Stimulated activated CD4-positive, alpha-beta T cell treated with anti-CD3 and anti-CD28 coated beads, Interleukin-4, amount 100 ng/mL, for 48 hours (primary cell): ENCODE data around the gene GPR107.

Experiments
- DNase-seq, 2 donors: peaks; one replicate each; pipeline ENCODE4 v3.0.0-alpha.2; 2020; ENCODE audit warnings: low read depth in 2 of 2

Gene GPR107

GRCh38 chr9:130054325-130054786 lies 650 bp downstream of the GPR107 start:
- DNase-seq = no peak

- no peak for DNase-seq
Measured at GRCh38 chr9:130054820-130055219, 1.1 kb downstream of the GPR107 start.

- DNase-seq = no peak
Measured at GRCh38 chr9:130058154-130058553, 4.4 kb downstream of the GPR107 start.

GRCh38 chr9:130058887-130059286 lies 5.2 kb downstream of the GPR107 start:
- no peak for DNase-seq

GRCh38 chr9:130060296-130060695 lies 6.6 kb downstream of the GPR107 start:
- no peak for DNase-seq

- no peak for DNase-seq
Measured at GRCh38 chr9:130062750-130063149, 9.0 kb downstream of the GPR107 start.

GRCh38 chr9:130064621-130065020 lies 10.9 kb downstream of the GPR107 start:
- no peak for DNase-seq

- no peak for DNase-seq
Measured at GRCh38 chr9:130069048-130069447, 15.3 kb downstream of the GPR107 start.

- DNase-seq = no peak
Measured at GRCh38 chr9:130072515-130073235, 19.0 kb downstream of the GPR107 start.

GRCh38 chr9:130073373-130073772 lies 19.7 kb downstream of the GPR107 start:
- no peak for DNase-seq

- no peak for DNase-seq
Measured at GRCh38 chr9:130078547-130078946, 24.8 kb downstream of the GPR107 start.

- DNase-seq = no peak
Measured at GRCh38 chr9:130084337-130084736, 30.6 kb downstream of the GPR107 start.

- DNase-seq = no peak
Measured at GRCh38 chr9:130088051-130088450, 34.3 kb downstream of the GPR107 start.

GRCh38 chr9:130089141-130089540 lies 35.4 kb downstream of the GPR107 start:
- no peak for DNase-seq

GRCh38 chr9:130090915-130091314 lies 37.2 kb downstream of the GPR107 start:
- DNase-seq = no peak

- no peak for DNase-seq
Measured at GRCh38 chr9:130092910-130093309, 39.2 kb downstream of the GPR107 start.

- no peak for DNase-seq
Measured at GRCh38 chr9:130095872-130096271, 42.2 kb downstream of the GPR107 start.

GRCh38 chr9:130100681-130101080 lies 47.0 kb downstream of the GPR107 start:
- DNase-seq = no peak

- no peak for DNase-seq
Measured at GRCh38 chr9:130101915-130102314, 48.2 kb downstream of the GPR107 start.

- DNase-seq = no peak
Measured at GRCh38 chr9:130104491-130105193, 50.9 kb downstream of the GPR107 start.

GRCh38 chr9:130106860-130107233 lies 53.1 kb downstream of the GPR107 start:
- DNase-seq = no peak

GRCh38 chr9:130107234-130107861 lies 53.6 kb downstream of the GPR107 start:
- DNase-seq = peak; percentile 82 to 87

GRCh38 chr9:130107955-130108354 lies 54.2 kb downstream of the GPR107 start:
- DNase-seq = no peak
